Kidney epithelial cell (primary cell): ENCODE results near the gene PZP. TPM values are rescaled to one million over a fixed set of nuclear protein-coding genes. Genes with fewer than 3 reads are reported as not detected.

ENCODE experiments used
- DNase-seq: peaks from one replicate; pipeline ENCODE4 v3.0.0-alpha.2; 2010; ENCODE audit warnings: low read depth
- H3K27me3 ChIP-seq: 2 replicates; pipeline ENCODE4 v1.6.0; 2011; ENCODE audit warnings: low read length; ENCODE audit not compliant: control insufficient read depth, insufficient read depth
- H3K36me3 ChIP-seq: 2 replicates; pipeline ENCODE4 v1.5.1; 2011; ENCODE audit warnings: low read length; ENCODE audit not compliant: control insufficient read depth, insufficient read depth
- H3K4me3 ChIP-seq: 2 replicates; pipeline ENCODE4 v1.5.1; 2011; ENCODE audit warnings: low read depth, mild to moderate bottlenecking, control low read depth, low read length
- CTCF ChIP-seq: IDR thresholded peaks from 2 replicates; pipeline ENCODE4 v1.5.1; 2011; ENCODE audit warnings: mild to moderate bottlenecking, moderate library complexity, low read length, control low read depth, inconsistent platforms; ENCODE audit not compliant: insufficient read depth, poor library complexity, severe bottlenecking
- total RNA-seq: library from RNA; depleted of rRNA; stranded (reverse); fragments of >200 nt; gene quantifications from 2 replicates; pipeline ENCODE4 v1.2.3, GENCODE V29; 2015

The PZP gene
- total RNA-seq, 1 donor from 2014 or later: not detected

- no peak for DNase-seq
- Histone ChIP-seq H3K27me3 (no peaks in the 10 kb centered on the region), H3K4me3 (no peak overlapping the region), H3K36me3 (no peaks in the 10 kb centered on the region)
- no peak for TF ChIP-seq CTCF
These were observed 104.1 kb downstream of the PZP start for GRCh38 chr12:9104087-9104486.

DNA sequence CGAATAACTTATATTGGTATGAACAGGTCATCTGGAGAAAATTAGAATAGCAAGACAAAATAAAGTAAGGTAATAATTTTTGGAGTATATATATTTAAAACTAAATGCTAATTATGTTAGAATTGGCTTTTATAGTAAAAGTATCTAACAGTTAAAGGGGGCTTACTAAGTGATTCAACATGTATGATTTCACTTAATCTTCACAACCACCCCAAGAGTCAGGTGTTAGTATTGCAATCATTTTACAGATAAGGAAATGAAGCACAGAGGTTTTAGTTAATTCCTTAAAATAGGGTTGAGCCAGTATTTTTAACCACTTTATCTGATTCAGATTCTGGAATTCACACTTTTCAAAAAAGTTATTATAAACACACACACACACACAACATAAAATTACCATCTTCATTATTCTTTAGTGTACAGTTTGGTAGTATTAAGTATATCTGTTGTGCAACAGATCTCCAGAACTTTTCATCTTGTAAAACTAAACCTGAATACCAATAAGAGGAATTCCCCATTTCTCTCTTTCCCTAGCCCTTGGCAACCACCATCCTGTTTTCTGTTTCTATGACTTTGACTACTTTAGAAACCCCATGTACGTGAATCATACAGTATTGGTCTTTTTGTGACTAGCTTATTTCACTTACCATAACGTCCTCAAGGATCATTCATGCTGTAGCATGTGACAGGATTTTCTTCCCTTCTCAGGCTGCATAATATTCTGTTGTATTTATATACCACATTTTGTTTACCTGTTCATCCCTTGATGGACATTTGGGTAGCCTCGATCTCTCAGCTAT lies 104.9 kb downstream of the PZP start:
- no peak for DNase-seq
- no peak for TF ChIP-seq CTCF

DNA sequence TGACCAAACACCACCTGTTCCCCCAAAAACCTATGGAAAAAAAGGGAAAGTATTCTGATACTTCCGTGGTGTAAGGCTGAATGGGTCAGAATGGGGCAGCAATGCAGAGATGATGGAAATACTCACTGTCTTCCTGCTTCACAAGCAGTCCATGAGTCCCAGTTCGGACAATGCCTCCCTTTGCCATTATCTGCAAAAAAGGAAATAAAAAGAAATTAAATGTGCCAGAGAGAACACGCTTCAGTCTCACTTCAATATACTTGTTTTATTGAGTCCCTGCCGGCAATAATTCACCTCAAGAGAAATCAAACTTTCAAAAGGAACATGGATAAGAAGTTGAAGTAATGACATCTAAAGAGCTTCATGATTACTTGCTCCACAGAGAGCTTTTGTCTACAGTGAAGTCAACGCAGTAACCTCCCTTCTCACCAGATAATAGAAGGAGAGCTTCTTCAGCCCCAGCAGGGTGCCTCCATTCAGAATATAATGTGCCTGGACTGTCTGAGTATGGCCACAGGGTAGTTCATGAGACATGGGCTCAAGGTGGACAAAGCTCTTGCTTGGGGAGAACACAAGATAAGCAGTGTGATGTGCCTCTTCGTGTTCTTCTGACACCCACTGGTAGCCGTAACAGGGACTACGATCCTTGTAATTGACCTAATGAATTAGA lies 107.0 kb downstream of the PZP start:
- H3K4me3 ChIP-seq: no peak overlapping the region
- no peaks in the 10 kb centered on the region for H3K36me3 ChIP-seq
- TF ChIP-seq CTCF: no peak
- H3K27me3 ChIP-seq: no peaks in the 10 kb centered on the region
- no peak for DNase-seq

More for the DNA sequence above, 104.9 kb downstream of the PZP start:
- Histone ChIP-seq H3K36me3 (no peaks in the 10 kb centered on the region), H3K27me3 (no peaks in the 10 kb centered on the region), H3K4me3 (no peak overlapping the region)

GRCh38 chr12:9099552-9100190 lies 108.5 kb downstream of the PZP start:
- no peak overlapping the region for H3K4me3 ChIP-seq
- no peaks in the 10 kb centered on the region for H3K36me3 ChIP-seq
- no peak for DNase-seq
- H3K27me3 ChIP-seq: no peaks in the 10 kb centered on the region
- TF ChIP-seq CTCF: no peak

Other genes with a start within 250 kb of the PZP start
- 0.48 and 2.5 TPM in 2 replicates for gene KLRG1, start 218.8 kb downstream of the PZP start, total RNA-seq
- 1.6 and 5.1 TPM in 2 replicates for gene A2M, start 92.5 kb downstream of the PZP start, total RNA-seq